Muscle layer of colon (tissue), 2 donors: ENCODE measurements around the gene IVL.

Experiments
- H3K27ac ChIP-seq: one replicate; pipeline ENCODE4 v1.7.0; 2013; ENCODE audit warnings: low read depth, mild to moderate bottlenecking, low read length, moderate library complexity
- H3K27me3 ChIP-seq, 2 donors: one replicate each; pipeline ENCODE4 v1.7.0; 2013; ENCODE audit warnings: low read length in 2 of 2, mild to moderate bottlenecking in 2 of 2; ENCODE audit not compliant: insufficient read depth in 2 of 2, control insufficient read depth in 1 of 2
- H3K36me3 ChIP-seq: one replicate; pipeline ENCODE4 v1.7.0; 2013; ENCODE audit warnings: mild to moderate bottlenecking, low read length; ENCODE audit not compliant: insufficient read depth
- H3K4me1 ChIP-seq: one replicate; pipeline ENCODE4 v1.7.0; 2013; ENCODE audit warnings: mild to moderate bottlenecking, low read length; ENCODE audit not compliant: insufficient read depth
- H3K4me3 ChIP-seq, 2 donors: one replicate each; pipeline ENCODE4 v1.7.0; 2013; ENCODE audit warnings: low read length in 2 of 2, low read depth in 1 of 2, mild to moderate bottlenecking in 1 of 2, moderate library complexity in 1 of 2
- H3K9ac ChIP-seq: one replicate; pipeline ENCODE4 v1.7.0; 2013; ENCODE audit warnings: low read length
- H3K9me3 ChIP-seq: one replicate; pipeline ENCODE4 v1.7.0; 2013; ENCODE audit warnings: mild to moderate bottlenecking, low read length
- donor health status: abdominal sarcoma.
- donor health status: Adenocarcinoma of cecum.

Gene IVL

DNA sequence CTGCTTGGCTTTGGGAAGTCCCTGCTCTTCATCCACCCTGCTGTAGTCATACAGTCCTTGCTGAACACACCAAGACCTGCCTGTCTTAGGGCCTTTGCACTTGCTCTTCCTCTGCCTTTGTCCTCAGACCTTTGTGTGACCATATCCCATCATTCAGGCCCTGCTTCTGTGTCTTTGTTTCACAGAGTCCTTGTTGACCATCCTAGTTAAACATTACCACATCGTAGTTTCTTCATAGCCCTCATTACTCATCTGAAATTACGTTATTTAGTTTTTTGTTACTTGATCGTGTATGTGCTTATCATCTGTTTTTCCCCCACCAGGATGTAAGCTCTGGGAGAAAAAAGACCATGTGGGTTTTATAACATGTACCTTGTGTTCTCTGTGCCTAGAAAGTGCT lies 20.3 kb downstream of the IVL start:
- H3K9me3 ChIP-seq = no peaks in the 10 kb centered on the region
- no peaks in the 10 kb centered on the region for H3K27me3 ChIP-seq
- no peak overlapping the region for H3K9ac ChIP-seq
- no peaks in the 10 kb centered on the region for H3K4me1 ChIP-seq
- no peak overlapping the region for H3K27ac ChIP-seq
- H3K4me3 ChIP-seq = no peak overlapping the region
- H3K36me3 ChIP-seq = no peaks in the 10 kb centered on the region

DNA sequence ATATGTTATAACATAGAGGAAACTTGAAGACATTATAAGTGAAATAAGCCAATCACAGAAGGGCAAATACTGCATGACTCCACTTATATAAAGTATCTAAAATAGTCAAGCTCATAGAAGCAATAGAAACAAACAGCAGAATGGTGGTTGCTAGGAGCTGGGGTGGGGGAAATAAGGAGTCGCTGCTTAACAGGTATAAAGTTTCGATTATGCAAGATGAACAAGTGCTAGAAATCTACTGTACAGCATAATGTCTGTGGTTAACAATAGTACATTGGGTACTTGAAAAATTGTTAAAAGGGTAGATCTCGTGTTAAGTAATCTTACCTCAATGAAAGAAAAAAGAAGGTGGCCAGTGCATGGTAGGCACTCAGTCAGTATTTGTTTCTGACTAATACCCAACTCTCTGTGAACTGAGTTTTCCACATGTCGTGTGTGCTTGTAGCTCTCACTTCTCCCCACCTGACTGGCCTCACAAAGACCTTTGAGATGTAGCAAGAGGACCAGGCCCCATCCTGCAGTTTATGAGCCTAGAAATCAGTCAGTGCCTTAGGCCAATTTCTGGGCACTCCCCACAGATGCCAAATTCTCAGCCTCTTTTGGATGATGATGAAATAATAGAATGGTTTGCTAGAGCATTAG lies 23.9 kb downstream of the IVL start:
- H3K4me3 ChIP-seq = no peak overlapping the region
- H3K9ac ChIP-seq = no peak overlapping the region
- H3K9me3 ChIP-seq = no peaks in the 10 kb centered on the region
- no peak overlapping the region for H3K27ac ChIP-seq
- no peaks in the 10 kb centered on the region for H3K36me3 ChIP-seq
- H3K27me3 ChIP-seq = no peaks in the 10 kb centered on the region
- no peaks in the 10 kb centered on the region for H3K4me1 ChIP-seq

DNA sequence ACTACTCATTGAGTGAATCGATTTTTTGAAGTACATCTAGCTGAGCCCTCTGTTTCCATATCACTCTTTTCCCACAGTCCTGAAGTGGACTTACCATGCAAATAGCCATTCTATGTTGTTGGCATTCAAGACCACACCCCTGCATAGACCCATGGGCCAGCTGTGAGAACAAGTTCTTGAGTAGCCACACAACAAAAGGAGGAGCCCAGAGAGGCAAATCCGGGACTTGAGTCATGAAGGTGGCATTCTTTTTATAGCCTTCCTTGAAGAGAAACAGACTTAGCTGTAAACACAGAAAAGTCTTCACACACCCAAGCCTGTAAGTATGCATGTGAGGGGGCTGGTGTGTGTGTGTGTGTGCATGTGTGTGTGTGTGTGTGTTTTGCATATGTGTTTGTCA lies 24.9 kb downstream of the IVL start:
- Histone ChIP-seq H3K9ac (no peak overlapping the region), H3K27ac (no peak overlapping the region), H3K9me3 (no peaks in the 10 kb centered on the region), H3K4me1 (no peaks in the 10 kb centered on the region), H3K36me3 (no peaks in the 10 kb centered on the region), H3K27me3 (no peaks in the 10 kb centered on the region), H3K4me3 (no peak overlapping the region)

DNA sequence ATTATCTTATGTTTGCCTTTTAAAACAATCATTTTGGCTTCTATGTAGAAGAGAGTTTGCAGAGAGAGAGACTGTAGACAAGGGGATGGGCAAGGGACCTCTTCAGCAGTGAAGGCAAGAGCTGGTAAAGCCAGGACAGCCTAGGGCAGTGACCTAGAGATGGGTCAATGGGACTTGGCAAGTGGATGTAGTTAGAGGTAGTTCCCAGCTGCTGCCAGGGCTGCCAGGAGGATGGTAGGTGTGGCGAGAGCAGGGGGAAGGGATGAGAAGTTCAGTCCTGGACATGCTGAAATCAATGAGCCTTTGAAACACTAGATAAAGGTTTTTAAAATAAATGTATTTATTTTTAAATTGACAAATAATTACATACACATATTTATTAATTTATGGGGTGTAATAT lies 32.3 kb downstream of the IVL start:
- no peak overlapping the region for H3K9ac ChIP-seq
- no peaks in the 10 kb centered on the region for H3K9me3 ChIP-seq
- no peak overlapping the region for H3K27ac ChIP-seq
- H3K4me3 ChIP-seq = no peak overlapping the region
- no peaks in the 10 kb centered on the region for H3K27me3 ChIP-seq
- H3K4me1 ChIP-seq = no peaks in the 10 kb centered on the region
- no peaks in the 10 kb centered on the region for H3K36me3 ChIP-seq

DNA sequence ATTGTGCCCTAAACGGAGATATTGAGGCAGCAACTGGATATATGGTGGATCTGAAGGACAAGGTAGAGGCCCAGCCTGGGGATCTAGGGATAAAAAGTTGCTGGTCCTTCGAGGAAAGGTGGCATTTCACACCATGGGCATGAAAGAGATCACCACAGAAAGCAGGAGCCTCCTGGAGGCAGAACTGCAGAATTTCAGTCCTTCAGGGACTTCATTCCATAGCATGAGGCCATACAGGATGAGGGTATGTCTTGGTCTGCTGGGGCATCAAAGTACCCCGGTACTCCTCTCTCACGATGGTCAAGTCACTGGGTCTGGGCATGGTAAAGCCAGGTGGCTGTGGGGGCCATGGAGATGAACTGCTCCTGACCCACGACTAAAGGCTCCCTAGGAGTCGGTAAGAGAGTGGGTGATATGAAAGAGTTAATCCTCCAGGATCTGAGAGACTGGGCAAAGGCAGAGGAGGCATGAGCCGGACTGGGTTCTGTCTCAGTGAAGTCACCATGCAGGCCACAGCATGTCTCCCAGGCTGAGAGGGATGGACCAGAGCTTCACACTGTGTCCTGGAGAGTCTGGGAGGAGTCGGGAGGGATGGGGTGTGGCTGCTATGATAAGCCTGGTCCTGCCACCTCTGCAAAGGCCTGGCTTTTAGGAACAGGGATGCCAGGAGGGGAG lies 32.8 kb downstream of the IVL start:
- Histone ChIP-seq H3K27me3 (no peaks in the 10 kb centered on the region), H3K4me1 (no peaks in the 10 kb centered on the region), H3K9ac (no peak overlapping the region), H3K4me3 (no peak overlapping the region), H3K27ac (no peak overlapping the region), H3K9me3 (no peaks in the 10 kb centered on the region), H3K36me3 (no peaks in the 10 kb centered on the region)

DNA sequence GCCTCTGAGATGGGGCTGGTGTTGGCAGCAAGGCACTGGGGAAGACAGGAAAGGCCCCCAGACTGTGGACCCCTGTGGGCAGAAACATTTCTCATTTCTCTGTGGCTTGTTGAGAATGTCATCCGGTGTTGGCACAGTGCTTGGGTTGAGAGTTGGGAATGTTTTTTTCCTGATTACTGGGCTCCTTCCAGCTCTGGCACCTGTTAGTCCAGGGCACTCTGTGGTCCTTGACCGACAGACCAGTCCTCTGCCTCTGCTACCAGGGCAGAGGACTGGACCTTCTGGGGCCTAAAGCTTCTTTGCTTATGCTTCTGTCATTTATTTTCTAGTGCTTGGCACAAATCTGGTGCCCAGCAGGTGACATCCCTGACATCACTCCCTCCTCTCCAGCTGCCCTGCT lies 33.8 kb downstream of the IVL start:
- H3K4me3 ChIP-seq = no peak overlapping the region
- no peaks in the 10 kb centered on the region for H3K27me3 ChIP-seq
- H3K36me3 ChIP-seq = no peaks in the 10 kb centered on the region
- no peak overlapping the region for H3K9ac ChIP-seq
- no peak overlapping the region for H3K27ac ChIP-seq
- H3K4me1 ChIP-seq = no peaks in the 10 kb centered on the region
- H3K9me3 ChIP-seq = no peaks in the 10 kb centered on the region

DNA sequence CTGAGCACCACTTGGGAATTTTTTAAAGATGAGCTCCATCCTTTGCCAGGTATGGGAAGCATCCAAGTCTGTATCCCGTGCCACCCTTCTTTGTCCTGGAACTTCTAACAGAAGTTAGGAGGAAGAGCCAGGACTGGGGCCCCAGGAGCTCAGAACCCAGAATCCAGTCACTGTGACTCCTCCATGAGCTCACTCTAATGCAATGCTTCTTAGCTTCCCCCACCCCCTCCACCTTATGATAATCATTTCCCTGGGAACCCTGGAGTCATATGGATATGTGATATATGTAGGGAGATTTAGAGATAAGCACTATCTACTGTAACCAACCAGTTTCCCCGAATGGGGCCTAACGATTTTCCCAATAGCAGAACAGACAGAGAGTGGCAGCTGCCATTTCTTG lies 37.9 kb downstream of the IVL start:
- Histone ChIP-seq H3K27ac (no peak overlapping the region), H3K4me1 (no peaks in the 10 kb centered on the region), H3K4me3 (no peak overlapping the region), H3K27me3 (no peaks in the 10 kb centered on the region), H3K9me3 (no peaks in the 10 kb centered on the region), H3K9ac (no peak overlapping the region), H3K36me3 (no peaks in the 10 kb centered on the region)

DNA sequence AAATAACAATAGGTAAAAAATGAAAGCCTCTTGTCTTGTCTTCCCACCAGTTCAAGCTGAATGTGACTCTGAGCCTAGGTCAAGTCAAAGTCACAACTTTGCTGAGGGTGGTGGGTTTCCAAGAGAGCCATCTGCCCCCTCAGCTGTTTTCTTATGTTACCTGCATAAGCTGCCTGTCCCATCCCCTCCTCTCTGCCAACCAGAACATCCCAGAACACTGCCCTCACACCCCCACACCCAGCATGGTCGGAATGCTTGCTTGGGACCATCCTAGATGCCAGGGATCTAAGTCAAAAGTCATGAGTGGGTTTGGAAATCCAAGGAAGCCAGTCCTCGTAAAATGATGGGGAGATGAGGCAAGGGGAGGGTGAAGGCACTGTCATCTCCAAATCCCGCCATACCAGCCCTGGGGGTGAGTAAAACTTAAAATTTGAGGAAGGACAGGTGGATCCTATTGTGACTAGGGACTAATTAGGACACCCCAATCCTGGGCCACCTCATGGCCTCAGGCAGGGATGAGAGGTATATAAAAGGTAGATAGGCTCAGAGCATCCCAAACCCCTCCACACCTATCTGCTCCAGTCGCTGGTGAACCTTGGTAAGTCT lies 38.4 kb downstream of the IVL start, which contains the start of gene SPRR5:
TSS of gene SPRR5 (plus strand) at position 556 of the 606 bp plus-strand sequence. CDS start 1,349 bp downstream, outside the sequence.
- H3K4me3 ChIP-seq = no peak within 1 kb of the TSS
- H3K36me3 ChIP-seq = no peaks in the 10 kb centered on the region
- H3K9ac ChIP-seq = no peak within 1 kb of the TSS
- H3K27me3 ChIP-seq = no peaks in the 10 kb centered on the region
- H3K27ac ChIP-seq = no peak within 1 kb of the TSS
- H3K4me1 ChIP-seq = no peaks in the 10 kb centered on the region
- no peaks in the 10 kb centered on the region for H3K9me3 ChIP-seq

DNA sequence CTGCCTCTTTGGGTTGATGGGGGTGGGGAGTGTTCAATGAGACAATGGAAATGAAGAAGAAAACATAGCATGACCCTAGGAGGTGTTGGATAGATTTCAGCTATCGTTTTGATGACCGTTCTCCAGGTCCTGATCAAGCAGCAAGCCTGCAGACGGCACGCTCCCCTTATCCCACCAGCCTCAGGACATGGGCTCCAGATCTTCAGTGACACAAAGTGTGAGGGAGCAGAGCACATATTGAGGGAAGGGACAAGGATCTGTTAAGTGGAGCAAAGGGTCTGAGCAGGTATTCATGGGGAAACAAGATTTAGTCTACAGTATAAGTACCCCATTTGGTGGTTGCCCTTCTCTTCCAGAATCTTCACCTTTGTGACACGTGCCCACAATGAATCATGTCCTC lies 43.4 kb downstream of the IVL start:
- no peaks in the 10 kb centered on the region for H3K9me3 ChIP-seq
- H3K27me3 ChIP-seq = no peaks in the 10 kb centered on the region
- no peak overlapping the region for H3K9ac ChIP-seq
- no peak overlapping the region for H3K4me3 ChIP-seq
- H3K36me3 ChIP-seq = no peaks in the 10 kb centered on the region
- H3K4me1 ChIP-seq = no peaks in the 10 kb centered on the region
- H3K27ac ChIP-seq = no peak overlapping the region

DNA sequence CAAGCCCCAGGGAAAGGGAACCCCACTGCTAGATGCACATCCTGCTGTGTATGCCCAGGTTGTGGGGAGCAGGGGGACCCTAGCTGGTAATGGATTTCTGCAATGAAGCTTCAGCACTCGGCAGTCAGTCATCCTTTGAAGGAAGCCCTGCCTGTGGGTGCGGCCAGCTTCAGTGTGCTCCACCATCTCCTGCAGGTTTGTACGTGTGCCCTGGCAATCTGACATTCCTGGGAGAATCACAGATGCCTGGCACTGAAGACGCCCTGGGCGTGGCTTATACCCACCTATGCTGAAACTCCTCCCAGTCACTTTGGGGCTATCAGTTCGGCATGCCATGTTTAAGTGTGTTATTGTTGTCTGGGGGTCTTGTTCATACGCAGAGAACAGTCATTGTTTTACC lies 45.4 kb downstream of the IVL start:
- Histone ChIP-seq H3K36me3 (no peaks in the 10 kb centered on the region), H3K27ac (no peak overlapping the region), H3K9me3 (no peaks in the 10 kb centered on the region), H3K4me3 (no peak overlapping the region), H3K27me3 (no peaks in the 10 kb centered on the region), H3K4me1 (no peaks in the 10 kb centered on the region), H3K9ac (no peak overlapping the region)

DNA sequence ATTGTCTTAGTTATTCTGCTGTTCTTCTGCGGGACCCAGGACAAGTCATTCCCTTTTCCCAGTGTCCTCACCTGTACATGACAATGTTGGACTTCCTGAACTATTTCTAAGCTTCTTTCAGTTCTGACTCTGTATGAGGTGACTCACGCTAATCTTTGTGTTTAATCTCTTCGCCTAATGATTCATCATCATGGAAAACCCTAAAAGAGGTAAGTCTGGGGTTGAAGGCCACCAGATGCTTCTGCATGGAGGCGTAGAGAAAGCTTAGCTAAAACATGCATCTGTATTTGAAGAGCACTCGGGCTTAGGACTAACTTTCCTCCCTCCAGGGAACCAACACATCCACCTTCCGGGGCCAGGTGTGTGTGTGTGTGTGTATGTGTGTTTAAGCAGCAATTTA lies 46.1 kb downstream of the IVL start:
- no peak overlapping the region for H3K27ac ChIP-seq
- H3K4me3 ChIP-seq = no peak overlapping the region
- H3K9ac ChIP-seq = no peak overlapping the region
- H3K4me1 ChIP-seq = no peaks in the 10 kb centered on the region
- no peaks in the 10 kb centered on the region for H3K27me3 ChIP-seq
- H3K36me3 ChIP-seq = no peaks in the 10 kb centered on the region
- no peaks in the 10 kb centered on the region for H3K9me3 ChIP-seq

DNA sequence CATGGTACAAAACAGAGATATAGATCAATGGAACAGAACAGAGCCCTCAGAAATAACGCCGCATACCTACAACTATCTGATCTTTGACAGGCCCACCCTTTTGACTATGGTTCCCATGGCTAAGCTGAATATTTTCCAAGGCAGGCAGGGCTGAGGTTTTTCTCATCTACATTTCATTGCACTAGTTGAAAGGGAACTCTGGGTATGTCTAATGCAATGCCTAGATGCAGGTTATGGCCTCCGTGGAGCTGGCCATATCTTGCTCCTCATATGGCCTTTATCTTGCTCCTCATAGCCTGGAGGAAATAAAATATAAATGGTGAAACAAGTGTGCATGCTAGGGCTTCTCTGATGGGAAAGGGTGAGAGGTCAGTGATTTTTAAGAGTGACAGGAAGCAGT lies 49.2 kb downstream of the IVL start:
- Histone ChIP-seq H3K27me3 (no peaks in the 10 kb centered on the region), H3K36me3 (no peaks in the 10 kb centered on the region), H3K27ac (no peak overlapping the region), H3K9me3 (no peaks in the 10 kb centered on the region), H3K4me3 (no peak overlapping the region), H3K9ac (no peak overlapping the region), H3K4me1 (no peaks in the 10 kb centered on the region)
